ENCODE data around the gene BCL7B.
"Not testable (repeated sequence)": the region's sequence is repeated elsewhere in the genome, so short reads cannot be mapped to it uniquely, and the experiment has no call there.

Gene BCL7B

GRCh38 chr7:73585196-73585595 is 27.7 kb upstream of the BCL7B start:
- POLR2A ChIA-PET, result interaction anchor here (0.6 kb wide), 1 partner anchor 953 kb away, joined by 6 read pairs; no protein-coding TSS in a partner anchor
- TF ChIP-seq CTCF (IDR thresholded peaks at IDR 0.05; ENCODE audit: control extremely low read depth, extremely low read depth, low read depth, missing control alignments), result no peak
- CTCF ChIA-PET, result interaction anchor here (0.9 to 6.6 kb wide), 3 partner anchors 11 to 817 kb away, joined by 3 to 55 read pairs (median 3); no protein-coding TSS in a partner anchor
- no peak for DNase-seq (ENCODE audit: extremely low spot score)

DNA sequence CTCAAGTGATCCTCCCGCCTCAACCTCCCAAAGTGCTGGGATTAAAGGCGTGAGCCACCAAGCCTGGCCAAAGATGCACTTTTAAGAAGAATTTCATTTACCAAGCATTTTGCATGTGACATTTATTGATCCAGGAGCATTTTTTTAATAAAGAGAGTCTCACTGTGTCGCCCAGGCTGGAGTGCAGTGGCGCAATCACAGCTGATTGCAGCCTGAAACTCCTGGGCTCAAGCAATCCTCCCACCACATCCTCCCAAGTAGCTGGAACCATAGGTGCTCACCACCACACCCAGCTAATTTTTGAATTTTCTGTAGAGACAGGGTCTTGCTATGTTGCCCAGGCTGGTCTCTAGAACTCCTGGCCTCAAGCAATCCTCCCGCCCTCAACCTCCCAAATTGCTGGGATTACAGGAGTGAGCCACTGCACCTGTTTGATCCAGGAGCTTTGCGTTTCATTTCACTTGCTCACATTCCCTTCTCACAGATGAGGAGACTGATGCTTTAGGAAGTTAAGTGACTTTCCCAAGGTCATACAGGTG is 25.2 kb upstream of the BCL7B start:
- ChIA-PET POLR2A (no interaction called here), CTCF (interaction anchor here (0.8 to 6.6 kb wide), 2 partner anchors 24 to 38 kb away, joined by 3 to 55 read pairs; no protein-coding TSS in a partner anchor)
- no peak for TF ChIP-seq CTCF (IDR thresholded peaks at IDR 0.05; ENCODE audit: control extremely low read depth, extremely low read depth, low read depth, missing control alignments)
- DNase-seq (ENCODE audit: extremely low spot score), result no peak

DNA sequence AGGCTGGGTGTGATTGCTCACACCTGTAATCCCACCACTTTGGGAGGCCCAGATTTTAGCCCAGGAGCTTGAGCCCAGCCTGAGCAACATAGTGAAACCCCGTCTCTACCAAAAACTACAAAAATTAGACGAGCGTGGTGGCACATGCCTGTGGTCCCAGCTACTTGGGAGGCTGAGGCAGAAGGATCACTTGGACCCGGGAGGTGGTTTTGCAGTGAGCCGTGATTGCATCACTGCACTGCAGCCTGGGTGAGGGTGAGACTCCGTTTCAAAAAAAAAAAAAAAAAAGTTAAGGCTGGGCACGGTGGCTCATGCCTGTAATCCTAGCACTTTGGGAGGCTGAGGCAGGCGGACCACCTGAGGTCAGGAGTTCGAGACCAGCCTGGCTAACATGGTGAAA is 23.5 kb upstream of the BCL7B start:
- POLR2A ChIA-PET, result interaction anchor here (0.7 kb wide), 1 partner anchor 519 kb away, joined by 4 read pairs; no protein-coding TSS in a partner anchor
- CTCF ChIA-PET; DNase-seq (ENCODE audit: extremely low spot score): not testable (repeated sequence)

GRCh38 chr7:73578342-73579128 is 21.0 kb upstream of the BCL7B start, which contains the start of gene TBL2:
Gene TBL2, minus strand, starts transcription at chr7:73578579. Its CDS starts 30 bp downstream, at chr7:73578549.
- peak; percentile 20 for TF ChIP-seq CTCF (IDR thresholded peaks at IDR 0.05; ENCODE audit: control extremely low read depth, extremely low read depth, low read depth, missing control alignments)
- POLR2A ChIA-PET, result interaction anchor here (0.5 to 1.5 kb wide), 5 partner anchors 13 to 1009 kb away, joined by 3 to 6 read pairs (median 5); partner anchors contain the start of gene BCL7B
- CTCF ChIA-PET, result interaction anchor here (1.4 to 3.4 kb wide), 3 partner anchors 9 to 29 kb away, joined by 4 to 19 read pairs (median 12); no protein-coding TSS in a partner anchor
- DNase-seq (ENCODE audit: extremely low spot score), result peak; percentile 99

- DNase-seq (ENCODE audit: extremely low spot score), result no peak
- CTCF ChIA-PET, result interaction anchor here (1.3 to 3.4 kb wide), 4 partner anchors 10 to 157 kb away, joined by 3 to 19 read pairs (median 8); no protein-coding TSS in a partner anchor
- POLR2A ChIA-PET, result interaction anchor here (0.6 to 1.5 kb wide), 4 partner anchors 12 to 1010 kb away, joined by 3 to 6 read pairs (median 4); partner anchors contain the start of gene BCL7B
- no peak for TF ChIP-seq CTCF (IDR thresholded peaks at IDR 0.05; ENCODE audit: control extremely low read depth, extremely low read depth, low read depth, missing control alignments)
Measured at GRCh38 chr7:73577627-73578341, 20.3 kb upstream of the BCL7B start.

DNA sequence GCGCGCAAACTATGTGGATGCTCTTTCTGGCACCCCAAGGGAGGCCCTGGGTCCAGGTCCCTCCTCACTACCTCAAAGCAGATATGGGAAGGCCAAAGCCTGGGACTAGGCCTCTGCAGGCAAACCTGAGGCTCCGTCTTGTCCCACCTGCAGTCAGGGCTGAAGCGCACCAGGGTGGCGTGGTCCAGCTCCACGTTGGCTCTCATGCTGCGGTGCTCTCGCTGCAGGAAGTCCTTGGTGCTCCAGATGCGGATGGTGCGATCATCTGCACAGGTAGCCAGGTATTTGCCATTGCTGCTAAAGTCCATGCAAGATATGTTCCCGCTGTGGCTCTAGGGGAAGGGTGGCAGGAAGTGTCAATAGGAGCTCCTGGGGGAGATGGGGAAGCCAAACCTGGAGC is 16.3 kb upstream of the BCL7B start:
- POLR2A ChIA-PET, result interaction anchor here (0.6 to 0.9 kb wide), 2 partner anchors 8 to 47 kb away, joined by 3 read pairs; no protein-coding TSS in a partner anchor
- CTCF ChIA-PET, result interaction anchor here (1.4 kb wide), 1 partner anchor 14 kb away, joined by 3 read pairs; no protein-coding TSS in a partner anchor

More for the DNA sequence above, 16.3 kb upstream of the BCL7B start:
- DNase-seq (ENCODE audit: extremely low spot score), result no peak
- TF ChIP-seq CTCF (IDR thresholded peaks at IDR 0.05; ENCODE audit: control extremely low read depth, extremely low read depth, low read depth, missing control alignments), result no peak
